ENCODE data around the gene EID2. TPM values are rescaled to one million over a fixed set of nuclear protein-coding genes. Genes with fewer than 3 reads are reported as not detected.

Gene EID2
- total RNA-seq, 2 donors from 2014 or later = 11.4 to 12.0 TPM

- H3K27me3 ChIP-seq (replicated peaks; ENCODE audit: insufficient read depth) = peaks cover 17% of the 10 kb centered on the region
- H3K9me3 ChIP-seq = no peaks in the 10 kb centered on the region
- no peak overlapping the region for H3K4me3 ChIP-seq
- H3K36me3 ChIP-seq = no peaks in the 10 kb centered on the region
- no peak for TF ChIP-seq CTCF (IDR thresholded peaks at IDR 0.05)
- H3K27ac ChIP-seq = no peak overlapping the region
- H3K4me1 ChIP-seq (ENCODE audit: control insufficient read depth in 1 of 2, low read depth in 2 of 2) = peaks cover 6 to 13% of the 10 kb centered on the region in 2 donors
- DNase-seq (ENCODE audit: low spot score) = no peak
- ATAC-seq (ENCODE audit: insufficient number of reproducible peaks, low FRiP score, low read depth) = no peak
These were observed 22.5 kb downstream of the EID2 start for GRCh38 chr19:39517432-39517831.

GRCh38 chr19:39516270-39516669, 23.7 kb downstream of the EID2 start:
- H3K27me3 ChIP-seq (replicated peaks; ENCODE audit: insufficient read depth) = peaks cover 17% of the 10 kb centered on the region

GRCh38 chr19:39515551-39516191, 24.3 kb downstream of the EID2 start:
- Histone ChIP-seq H3K4me3 (peak overlapping the region; percentile 53), H3K27me3 (replicated peaks; ENCODE audit: insufficient read depth) (peaks cover 17% of the 10 kb centered on the region), H3K27ac (no peak overlapping the region), H3K36me3 (no peaks in the 10 kb centered on the region), H3K9me3 (no peaks in the 10 kb centered on the region), H3K4me1 (ENCODE audit: control insufficient read depth in 1 of 2, low read depth in 2 of 2) (peaks cover 6 to 13% of the 10 kb centered on the region in 2 donors)
- no peak for TF ChIP-seq CTCF (IDR thresholded peaks at IDR 0.05)
- ATAC-seq (ENCODE audit: insufficient number of reproducible peaks, low FRiP score, low read depth) (no peak), DNase-seq (ENCODE audit: low spot score) (no peak)

More at GRCh38 chr19:39516270-39516669, 23.7 kb downstream of the EID2 start:
- TF ChIP-seq CTCF (IDR thresholded peaks at IDR 0.05) = no peak
- Histone ChIP-seq H3K4me1 (ENCODE audit: control insufficient read depth in 1 of 2, low read depth in 2 of 2) (peaks cover 6 to 13% of the 10 kb centered on the region in 2 donors), H3K27ac (no peak overlapping the region), H3K4me3 (no peak overlapping the region), H3K36me3 (no peaks in the 10 kb centered on the region), H3K9me3 (no peaks in the 10 kb centered on the region)
- ATAC-seq (ENCODE audit: insufficient number of reproducible peaks, low FRiP score, low read depth) = no peak
- DNase-seq (ENCODE audit: low spot score) = no peak

- Histone ChIP-seq H3K36me3 (no peaks in the 10 kb centered on the region), H3K4me1 (ENCODE audit: control insufficient read depth in 1 of 2, low read depth in 2 of 2) (peaks cover 6 to 13% of the 10 kb centered on the region in 2 donors), H3K27me3 (replicated peaks; ENCODE audit: insufficient read depth) (peaks cover 17% of the 10 kb centered on the region), H3K27ac (no peak within 1 kb of the TSS), H3K4me3 (peak within 1 kb of the TSS; percentile 53), H3K9me3 (no peaks in the 10 kb centered on the region)
- no peak for DNase-seq (ENCODE audit: low spot score)
- ATAC-seq (ENCODE audit: insufficient number of reproducible peaks, low FRiP score, low read depth) = no peak
- no peak for TF ChIP-seq CTCF (IDR thresholded peaks at IDR 0.05)
These were observed 25.0 kb downstream of the EID2 start, which contains the start of gene SELENOV for GRCh38 chr19:39514840-39515550. Gene SELENOV, plus strand, starts transcription at chr19:39515139. Its CDS starts 74 bp downstream, at chr19:39515213.

- no peak for DNase-seq (ENCODE audit: low spot score)
- Histone ChIP-seq H3K27ac (no peak overlapping the region), H3K36me3 (no peaks in the 10 kb centered on the region), H3K9me3 (no peaks in the 10 kb centered on the region), H3K4me1 (ENCODE audit: control insufficient read depth in 1 of 2, low read depth in 2 of 2) (peaks cover 6 to 13% of the 10 kb centered on the region in 2 donors), H3K27me3 (replicated peaks; ENCODE audit: insufficient read depth) (peaks cover 17% of the 10 kb centered on the region), H3K4me3 (no peak overlapping the region)
- no peak for ATAC-seq (ENCODE audit: insufficient number of reproducible peaks, low FRiP score, low read depth)
- no peak for TF ChIP-seq CTCF (IDR thresholded peaks at IDR 0.05)
These were observed 27.0 kb downstream of the EID2 start for GRCh38 chr19:39512988-39513387.

All from thoracic aorta (tissue), 2 donors.